ENCODE measurements around the gene REEP1.

Gene REEP1

DNA sequence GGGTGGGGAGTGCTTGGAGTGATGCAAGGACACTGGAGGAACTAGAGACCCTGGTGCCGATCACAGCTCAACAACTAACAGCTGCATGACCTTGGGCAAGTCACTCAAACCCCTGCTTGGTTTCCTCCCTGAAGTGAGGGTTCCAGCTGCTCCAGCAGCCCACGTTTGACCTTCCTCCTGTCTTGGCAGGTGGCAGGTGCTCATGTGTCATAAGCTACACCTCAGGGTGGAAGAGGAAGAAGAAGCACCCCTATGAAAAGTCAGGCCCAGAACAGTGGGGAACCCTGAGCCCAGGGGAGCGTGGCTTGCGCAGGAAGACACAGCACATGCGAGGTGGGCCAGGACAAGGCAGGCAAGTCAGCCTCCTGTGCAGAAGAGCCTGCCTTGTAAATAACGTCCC lies 95.8 kb downstream of the REEP1 start:
- no peak for DNase-seq (ENCODE audit: low read depth, low spot score)
- H3K4me3 ChIP-seq (ENCODE audit: low read depth, low read length), result no peak overlapping the region
- TF ChIP-seq, protein P1, sequence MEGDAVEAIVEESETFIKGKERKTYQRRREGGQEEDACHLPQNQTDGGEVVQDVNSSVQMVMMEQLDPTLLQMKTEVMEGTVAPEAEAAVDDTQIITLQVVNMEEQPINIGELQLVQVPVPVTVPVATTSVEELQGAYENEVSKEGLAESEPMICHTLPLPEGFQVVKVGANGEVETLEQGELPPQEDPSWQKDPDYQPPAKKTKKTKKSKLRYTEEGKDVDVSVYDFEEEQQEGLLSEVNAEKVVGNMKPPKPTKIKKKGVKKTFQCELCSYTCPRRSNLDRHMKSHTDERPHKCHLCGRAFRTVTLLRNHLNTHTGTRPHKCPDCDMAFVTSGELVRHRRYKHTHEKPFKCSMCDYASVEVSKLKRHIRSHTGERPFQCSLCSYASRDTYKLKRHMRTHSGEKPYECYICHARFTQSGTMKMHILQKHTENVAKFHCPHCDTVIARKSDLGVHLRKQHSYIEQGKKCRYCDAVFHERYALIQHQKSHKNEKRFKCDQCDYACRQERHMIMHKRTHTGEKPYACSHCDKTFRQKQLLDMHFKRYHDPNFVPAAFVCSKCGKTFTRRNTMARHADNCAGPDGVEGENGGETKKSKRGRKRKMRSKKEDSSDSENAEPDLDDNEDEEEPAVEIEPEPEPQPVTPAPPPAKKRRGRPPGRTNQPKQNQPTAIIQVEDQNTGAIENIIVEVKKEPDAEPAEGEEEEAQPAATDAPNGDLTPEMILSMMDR (IDR thresholded peaks at IDR 0.05; ENCODE audit: insufficient read depth, low read length, missing control alignments), result no peak
- POLR2A ChIA-PET, result no interaction called here
- CTCF ChIA-PET, result interaction anchor here (1.0 to 1.2 kb wide), 2 partner anchors 19 to 20 kb away, joined by 3 to 4 read pairs; no protein-coding TSS in a partner anchor

GRCh38 chr2:86240251-86240650 lies 97.2 kb downstream of the REEP1 start:
- ChIA-PET CTCF (no interaction called here), POLR2A (no interaction called here)
- DNase-seq (ENCODE audit: low read depth, low spot score), result no peak
- TF ChIP-seq, protein P1 (IDR thresholded peaks at IDR 0.05; ENCODE audit: insufficient read depth, low read length, missing control alignments), result no peak
- H3K4me3 ChIP-seq (ENCODE audit: low read depth, low read length), result no peak overlapping the region

GRCh38 chr2:86239745-86240144 lies 97.7 kb downstream of the REEP1 start:
- TF ChIP-seq, protein P1 (IDR thresholded peaks at IDR 0.05; ENCODE audit: insufficient read depth, low read length, missing control alignments), result no peak
- H3K4me3 ChIP-seq (ENCODE audit: low read depth, low read length), result no peak overlapping the region
- no peak for DNase-seq (ENCODE audit: low read depth, low spot score)
- CTCF ChIA-PET, result no interaction called here
- POLR2A ChIA-PET, result no interaction called here

- POLR2A ChIA-PET, result no interaction called here
- CTCF ChIA-PET, result no interaction called here
- DNase-seq (ENCODE audit: low read depth, low spot score), result no peak
- no peak overlapping the region for H3K4me3 ChIP-seq (ENCODE audit: low read depth, low read length)
- TF ChIP-seq, protein P1 (IDR thresholded peaks at IDR 0.05; ENCODE audit: insufficient read depth, low read length, missing control alignments), result no peak
These were observed 98.1 kb downstream of the REEP1 start for GRCh38 chr2:86239326-86239725.

GRCh38 chr2:86238354-86238753 lies 99.1 kb downstream of the REEP1 start:
- H3K4me3 ChIP-seq (ENCODE audit: low read depth, low read length), result no peak overlapping the region
- TF ChIP-seq, protein P1 (IDR thresholded peaks at IDR 0.05; ENCODE audit: insufficient read depth, low read length, missing control alignments), result no peak
- CTCF ChIA-PET, result interaction anchor here (1.9 kb wide), 1 partner anchor 17 kb away, joined by 12 read pairs; no protein-coding TSS in a partner anchor
- POLR2A ChIA-PET, result no interaction called here
- DNase-seq (ENCODE audit: low read depth, low spot score), result no peak

- POLR2A ChIA-PET, result no interaction called here
- CTCF ChIA-PET, result interaction anchor here (1.9 kb wide), 1 partner anchor 16 kb away, joined by 12 read pairs; no protein-coding TSS in a partner anchor
- TF ChIP-seq, protein P1 (IDR thresholded peaks at IDR 0.05; ENCODE audit: insufficient read depth, low read length, missing control alignments), result no peak
- no peak overlapping the region for H3K4me3 ChIP-seq (ENCODE audit: low read depth, low read length)
- DNase-seq (ENCODE audit: low read depth, low spot score), result no peak
These were observed 100.3 kb downstream of the REEP1 start for GRCh38 chr2:86237172-86237571.
